ENCODE data around the gene CCND2. TPM values are rescaled to one million over a fixed set of nuclear protein-coding genes. Genes with fewer than 3 reads are reported as not detected.

CCND2 gene
- total and polyA plus RNA-seq, 12 donors = 28.4 to 428 (median 239) TPM

GRCh38 chr12:4275870-4276301 lies 2.3 kb downstream of the CCND2 start:
- 18 to 36% (median 29%) methylated on average over 14 of the region's 14 CpGs for WGBS, 4 donors
- DNase-seq = peak in 5 of 7 donors; percentile 48 to 76 (median 50)
- H3K36me3 ChIP-seq (replicated peaks in 1 of 2) = peaks cover 0 to 37% of the 10 kb centered on the region in 2 donors
- no peaks in the 10 kb centered on the region for H3K27me3 ChIP-seq
- H3K27ac ChIP-seq = peak overlapping the region in 4 of 5 donors; percentile 83 to 95 (median 91)
- H3K9me3 ChIP-seq (replicated peaks in 1 of 3) = no peaks in the 10 kb centered on the region
- peaks cover 58 to 67% of the 10 kb centered on the region in 2 donors for H3K4me1 ChIP-seq (replicated peaks in 1 of 2)
- H3K4me3 ChIP-seq = peak overlapping the region in 2 of 4 donors; percentile 85 to 96
- intact Hi-C loops (cut with DNase I) = loop anchor here (5.0 to 10.0 kb wide), 4 partner anchors 169 to 281 kb away; no protein-coding TSS in a partner anchor
- TF ChIP-seq, protein P1, sequence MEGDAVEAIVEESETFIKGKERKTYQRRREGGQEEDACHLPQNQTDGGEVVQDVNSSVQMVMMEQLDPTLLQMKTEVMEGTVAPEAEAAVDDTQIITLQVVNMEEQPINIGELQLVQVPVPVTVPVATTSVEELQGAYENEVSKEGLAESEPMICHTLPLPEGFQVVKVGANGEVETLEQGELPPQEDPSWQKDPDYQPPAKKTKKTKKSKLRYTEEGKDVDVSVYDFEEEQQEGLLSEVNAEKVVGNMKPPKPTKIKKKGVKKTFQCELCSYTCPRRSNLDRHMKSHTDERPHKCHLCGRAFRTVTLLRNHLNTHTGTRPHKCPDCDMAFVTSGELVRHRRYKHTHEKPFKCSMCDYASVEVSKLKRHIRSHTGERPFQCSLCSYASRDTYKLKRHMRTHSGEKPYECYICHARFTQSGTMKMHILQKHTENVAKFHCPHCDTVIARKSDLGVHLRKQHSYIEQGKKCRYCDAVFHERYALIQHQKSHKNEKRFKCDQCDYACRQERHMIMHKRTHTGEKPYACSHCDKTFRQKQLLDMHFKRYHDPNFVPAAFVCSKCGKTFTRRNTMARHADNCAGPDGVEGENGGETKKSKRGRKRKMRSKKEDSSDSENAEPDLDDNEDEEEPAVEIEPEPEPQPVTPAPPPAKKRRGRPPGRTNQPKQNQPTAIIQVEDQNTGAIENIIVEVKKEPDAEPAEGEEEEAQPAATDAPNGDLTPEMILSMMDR (IDR thresholded peaks at IDR 0.05) = no peak
- TF ChIP-seq POLR2A (IDR thresholded peaks at IDR 0.05) = no peak

GRCh38 chr12:4276524-4277204 lies 3.1 kb downstream of the CCND2 start:
- H3K27ac ChIP-seq = peak overlapping the region in 4 of 5 donors; percentile 83 to 95 (median 91)
- peak; percentile 90 to 96 (median 92) for DNase-seq

GRCh38 chr12:4277205-4277543 lies 3.6 kb downstream of the CCND2 start:
- H3K4me1 ChIP-seq (replicated peaks in 1 of 2) = peaks cover 68 to 70% of the 10 kb centered on the region in 2 donors
- intact Hi-C loops (cut with DNase I) = loop anchor here (5.0 to 10.0 kb wide), 4 partner anchors 170 to 282 kb away; no protein-coding TSS in a partner anchor
- WGBS, 4 donors = 22 to 28% (median 26%) methylated on average over 6 of the region's 6 CpGs

More at GRCh38 chr12:4276524-4277204, 3.1 kb downstream of the CCND2 start:
- Histone ChIP-seq H3K4me1 (replicated peaks in 1 of 2) (peaks cover 65 to 68% of the 10 kb centered on the region in 2 donors), H3K4me3 (peak overlapping the region in 2 of 4 donors; percentile 85 to 96), H3K9me3 (replicated peaks in 1 of 3) (no peaks in the 10 kb centered on the region), H3K27me3 (no peaks in the 10 kb centered on the region), H3K36me3 (replicated peaks in 1 of 2) (peaks cover 0 to 45% of the 10 kb centered on the region in 2 donors)
- peak; percentile 22 to 35 for TF ChIP-seq POLR2A (IDR thresholded peaks at IDR 0.05)
- TF ChIP-seq, protein P1 (IDR thresholded peaks at IDR 0.05) = peak; percentile 84 to 97 (median 94)
- intact Hi-C loops (cut with DNase I) = loop anchor here (5.0 to 10.0 kb wide), 4 partner anchors 169 to 282 kb away; no protein-coding TSS in a partner anchor
- WGBS, 4 donors = 2 to 5% (median 3%) methylated on average over 10 of the region's 10 CpGs

GRCh38 chr12:4277857-4278256 lies 4.3 kb downstream of the CCND2 start:
- Histone ChIP-seq H3K4me1 (replicated peaks in 1 of 2) (peaks cover 61 to 64% of the 10 kb centered on the region in 2 donors), H3K27me3 (no peaks in the 10 kb centered on the region), H3K4me3 (peak overlapping the region in 1 of 4 donors; percentile 5), H3K36me3 (replicated peaks in 1 of 2) (peaks cover 0 to 57% of the 10 kb centered on the region in 2 donors), H3K27ac (peak overlapping the region in 3 of 5 donors; percentile 78 to 95 (median 92)), H3K9me3 (replicated peaks in 1 of 3) (no peaks in the 10 kb centered on the region)
- peak in 1 of 2 donors; percentile 5 for TF ChIP-seq POLR2A (IDR thresholded peaks at IDR 0.05)
- TF ChIP-seq, protein P1 (IDR thresholded peaks at IDR 0.05) = no peak
- intact Hi-C loops (cut with DNase I) = loop anchor here (5.0 to 10.0 kb wide), 4 partner anchors 171 to 283 kb away; no protein-coding TSS in a partner anchor
- DNase-seq = peak in 2 of 7 donors; percentile 16 to 29
- WGBS, 4 donors = 47 to 66% (median 53%) methylated on average over 3 of the region's 3 CpGs

More at GRCh38 chr12:4277205-4277543, 3.6 kb downstream of the CCND2 start:
- TF ChIP-seq, protein P1 (IDR thresholded peaks at IDR 0.05) = peak in 2 of 6 experiments; percentile 15 to 48
- no peak for TF ChIP-seq POLR2A (IDR thresholded peaks at IDR 0.05)
- no peak for DNase-seq
- Histone ChIP-seq H3K27ac (peak overlapping the region in 3 of 5 donors; percentile 78 to 95 (median 92)), H3K27me3 (no peaks in the 10 kb centered on the region), H3K36me3 (replicated peaks in 1 of 2) (peaks cover 0 to 50% of the 10 kb centered on the region in 2 donors), H3K4me3 (peak overlapping the region in 1 of 4 donors; percentile 6), H3K9me3 (replicated peaks in 1 of 3) (no peaks in the 10 kb centered on the region)
